ENCODE data around the gene CD7.

GRCh38 chr17:82270651-82271050, 46.8 kb downstream of the CD7 start:
- TF ChIP-seq CTCF (IDR thresholded peaks at IDR 0.05; ENCODE audit: low read depth, low read length, poor library complexity, severe bottlenecking) (no peak), EZH2phosphoT487 (IDR thresholded peaks at IDR 0.05; ENCODE audit: borderline replicate concordance, low read length) (no peak)

Data from DOHH2 (cell line).